ENCODE results near the gene SCN1A.
"Not testable (repeated sequence)": the region's sequence is repeated elsewhere in the genome, so short reads cannot be mapped to it uniquely, and the experiment has no call there.

Gene SCN1A

GRCh38 chr2:166081131-166081632, 46.6 kb downstream of the SCN1A start:
- DNase-seq: peak; percentile 91

- DNase-seq: peak; percentile 98
These were observed 53.4 kb downstream of the SCN1A start for GRCh38 chr2:166074430-166074829.

GRCh38 chr2:166074011-166074410, 53.8 kb downstream of the SCN1A start:
- DNase-seq: no peak

- no peak for DNase-seq
These were observed 57.6 kb downstream of the SCN1A start for GRCh38 chr2:166070231-166070630.

- no peak for DNase-seq
These were observed 58.8 kb downstream of the SCN1A start for GRCh38 chr2:166068981-166069380.

- DNase-seq: no peak
These were observed 60.6 kb downstream of the SCN1A start for GRCh38 chr2:166067229-166067628.

- no peak for DNase-seq
These were observed 67.6 kb downstream of the SCN1A start for GRCh38 chr2:166060191-166060590.

- DNase-seq: peak; percentile 91
These were observed 70.3 kb downstream of the SCN1A start for GRCh38 chr2:166057370-166058164.

- DNase-seq: no peak
These were observed 82.9 kb downstream of the SCN1A start for GRCh38 chr2:166044853-166045483.

GRCh38 chr2:166042768-166043390, 84.9 kb downstream of the SCN1A start:
- no peak for DNase-seq

GRCh38 chr2:166042356-166042755, 85.5 kb downstream of the SCN1A start:
- no peak for DNase-seq

- no peak for DNase-seq
These were observed 86.2 kb downstream of the SCN1A start for GRCh38 chr2:166041613-166042012.

- DNase-seq: no peak
These were observed 95.5 kb downstream of the SCN1A start for GRCh38 chr2:166032361-166032760.

- peak; percentile 3 for DNase-seq
These were observed 96.8 kb downstream of the SCN1A start for GRCh38 chr2:166031054-166031453.

GRCh38 chr2:166025313-166025712, 102.5 kb downstream of the SCN1A start:
- no peak for DNase-seq

- DNase-seq: no peak
These were observed 110.6 kb downstream of the SCN1A start for GRCh38 chr2:166017208-166017607.

- DNase-seq: no peak
These were observed 113.9 kb downstream of the SCN1A start for GRCh38 chr2:166013878-166014277.

GRCh38 chr2:166011660-166012059, 116.2 kb downstream of the SCN1A start:
- DNase-seq: no peak

- DNase-seq: no peak
These were observed 127.4 kb downstream of the SCN1A start for GRCh38 chr2:166000401-166000800.

GRCh38 chr2:165990846-165991245, 137.0 kb downstream of the SCN1A start:
- no peak for DNase-seq

GRCh38 chr2:165989851-165990250, 138.0 kb downstream of the SCN1A start:
- DNase-seq: peak; percentile 17

GRCh38 chr2:165985120-165985519, 142.7 kb downstream of the SCN1A start:
- DNase-seq: no peak

- not testable (repeated sequence) for DNase-seq
These were observed 155.7 kb downstream of the SCN1A start for GRCh38 chr2:165972161-165972560.

GRCh38 chr2:165970663-165971062, 157.2 kb downstream of the SCN1A start:
- peak; percentile 34 for DNase-seq

Measured in NCI-H69 (cell line).